NCI-H2171 (cell line): ENCODE measurements around the gene KBTBD4.
"Not testable (repeated sequence)": the region's sequence is repeated elsewhere in the genome, so short reads cannot be mapped to it uniquely, and the experiment has no call there.

Experiments used
- DNase-seq: peaks from one replicate; lab custom pipeline; 2025; lab: John Stamatoyannopoulos, UW

Gene KBTBD4

GRCh38 chr11:47526032-47526431 is 52.7 kb downstream of the KBTBD4 start:
- not testable (repeated sequence) for DNase-seq

GRCh38 chr11:47524291-47524874 is 54.4 kb downstream of the KBTBD4 start:
- peak; percentile 58 for DNase-seq

GRCh38 chr11:47523490-47524225 is 55.1 kb downstream of the KBTBD4 start:
- DNase-seq = no peak
